ENCODE data around the gene PPCDC.
A peak's percentile ranks its signal among the peaks of the same experiment; 100 is the strongest.

The PPCDC gene

GRCh38 chr15:75029378-75030022, 6.1 kb downstream of the PPCDC start:
- peak; percentile 72 for DNase-seq (ENCODE audit: low spot score)
- peak; percentile 96 for TF ChIP-seq CTCF (IDR thresholded peaks at IDR 0.05; ENCODE audit: extremely low read depth, insufficient read depth, missing control alignments)
- in situ Hi-C loops (cut with MboI; ENCODE audit: low pct_unique_long_range_greater_than_20kb, low sequenced_read_pairs, unreplicated experiment) = no loop called here

GRCh38 chr15:75030023-75030413, 6.6 kb downstream of the PPCDC start:
- no peak for DNase-seq (ENCODE audit: low spot score)
- in situ Hi-C loops (cut with MboI; ENCODE audit: low pct_unique_long_range_greater_than_20kb, low sequenced_read_pairs, unreplicated experiment) = no loop called here
- TF ChIP-seq CTCF (IDR thresholded peaks at IDR 0.05; ENCODE audit: extremely low read depth, insufficient read depth, missing control alignments) = no peak

GRCh38 chr15:75030424-75030823, 7.0 kb downstream of the PPCDC start:
- DNase-seq (ENCODE audit: low spot score) = no peak
- TF ChIP-seq CTCF (IDR thresholded peaks at IDR 0.05; ENCODE audit: extremely low read depth, insufficient read depth, missing control alignments) = no peak
- in situ Hi-C loops (cut with MboI; ENCODE audit: low pct_unique_long_range_greater_than_20kb, low sequenced_read_pairs, unreplicated experiment) = no loop called here

GRCh38 chr15:75031848-75032247, 8.5 kb downstream of the PPCDC start:
- in situ Hi-C loops (cut with MboI; ENCODE audit: low pct_unique_long_range_greater_than_20kb, low sequenced_read_pairs, unreplicated experiment) = no loop called here
- no peak for TF ChIP-seq CTCF (IDR thresholded peaks at IDR 0.05; ENCODE audit: extremely low read depth, insufficient read depth, missing control alignments)
- DNase-seq (ENCODE audit: low spot score) = no peak

GRCh38 chr15:75032395-75032794, 9.0 kb downstream of the PPCDC start:
- TF ChIP-seq CTCF (IDR thresholded peaks at IDR 0.05; ENCODE audit: extremely low read depth, insufficient read depth, missing control alignments) = no peak
- in situ Hi-C loops (cut with MboI; ENCODE audit: low pct_unique_long_range_greater_than_20kb, low sequenced_read_pairs, unreplicated experiment) = no loop called here
- no peak for DNase-seq (ENCODE audit: low spot score)

- no peak for DNase-seq (ENCODE audit: low spot score)
Observed at GRCh38 chr15:75033809-75034208, 10.4 kb downstream of the PPCDC start.

More at GRCh38 chr15:75033809-75034208, 10.4 kb downstream of the PPCDC start:
- TF ChIP-seq CTCF (IDR thresholded peaks at IDR 0.05; ENCODE audit: extremely low read depth, insufficient read depth, missing control alignments) = no peak
- in situ Hi-C loops (cut with MboI; ENCODE audit: low pct_unique_long_range_greater_than_20kb, low sequenced_read_pairs, unreplicated experiment) = no loop called here
